Hepatocyte (in vitro differentiated cells): ENCODE results near the gene TM9SF4. TPM values are rescaled to one million over a fixed set of nuclear protein-coding genes. Genes with fewer than 3 reads are reported as not detected.

ENCODE experiments used
- DNase-seq: peaks from one replicate; pipeline ENCODE4 v3.0.0-alpha.2; 2016; ENCODE audit warnings: low spot score
- H2AFZ ChIP-seq: fragments of 200-600 bp; sonication (generic); 2 replicates; pipeline ENCODE4 v1.6.0; 2016; ENCODE audit warnings: antibody characterized with exemption, mild to moderate bottlenecking
- H3K27ac ChIP-seq: fragments of 200-600 bp; sonication (generic); 2 replicates; pipeline ENCODE4 v1.5.1; 2016; ENCODE audit warnings: mild to moderate bottlenecking
- H3K27me3 ChIP-seq: fragments of 200-600 bp; sonication (generic); 2 replicates; pipeline ENCODE4 v1.6.1; 2016
- H3K36me3 ChIP-seq: fragments of 200-600 bp; sonication (generic); replicated peaks from 2 replicates; pipeline ENCODE4 v1.5.1; 2016; ENCODE audit warnings: low read depth; ENCODE audit not compliant: insufficient read depth
- H3K4me1 ChIP-seq: fragments of 200-600 bp; sonication (generic); 2 replicates; pipeline ENCODE4 v1.5.1; 2016; ENCODE audit warnings: mild to moderate bottlenecking, moderate library complexity; ENCODE audit not compliant: insufficient read depth
- H3K4me2 ChIP-seq: fragments of 200-600 bp; sonication (generic); 2 replicates; pipeline ENCODE4 v1.6.0; 2016
- H3K4me3 ChIP-seq: fragments of 200-600 bp; sonication (generic); 2 replicates; pipeline ENCODE4 v1.5.1; 2016; ENCODE audit warnings: mild to moderate bottlenecking
- H3K79me2 ChIP-seq: fragments of 200-600 bp; sonication (generic); 2 replicates; pipeline ENCODE4 v1.6.0; 2017; ENCODE audit warnings: mild to moderate bottlenecking
- H3K9me2 ChIP-seq: fragments of 200-600 bp; sonication (generic); replicated peaks from 2 replicates; pipeline ENCODE4 v1.6.0; 2017; ENCODE audit warnings: mild to moderate bottlenecking; ENCODE audit not compliant: insufficient read depth
- H3K9me3 ChIP-seq: fragments of 200-600 bp; sonication (generic); 2 replicates; pipeline ENCODE4 v1.5.1; 2016; ENCODE audit warnings: low read depth, mild to moderate bottlenecking
- H4K20me1 ChIP-seq: fragments of 200-600 bp; sonication (generic); 2 replicates; pipeline ENCODE4 v1.6.0; 2016; ENCODE audit warnings: mild to moderate bottlenecking; ENCODE audit not compliant: insufficient read depth, poor library complexity, severe bottlenecking
- CTCF ChIP-seq: fragments of 200-600 bp; sonication (generic); IDR thresholded peaks from 2 replicates; pipeline ENCODE4 v1.5.1; 2016; ENCODE audit warnings: antibody characterized with exemption, mild to moderate bottlenecking; ENCODE audit not compliant: poor library complexity
- EZH2 ChIP-seq: fragments of 200-600 bp; sonication (generic); IDR thresholded peaks from 2 replicates; pipeline ENCODE4 v1.6.1; 2016; ENCODE audit warnings: antibody characterized with exemption, mild to moderate bottlenecking, borderline replicate concordance
- EZH2phosphoT487 ChIP-seq: fragments of 200-600 bp; sonication (generic); IDR thresholded peaks from one replicate; pipeline ENCODE4 v1.6.1; 2018; ENCODE audit warnings: antibody characterized with exemption, mild to moderate bottlenecking, low read depth, moderate library complexity; ENCODE audit not compliant: unreplicated experiment, severe bottlenecking
- WGBS: methylation state at CpG from one replicate; pipeline ENCODE4 v1.1.6; 2016; ENCODE audit warnings: low lambda C conversion rate; ENCODE audit errors: missing lambda C conversion rate; 5-methylcytosine and 5-hydroxymethylcytosine counted together
- polyA plus RNA-seq: library from polyadenylated mRNA; unstranded; fragments of >200 nt; fragmentation: Nextera tagmentation; extraction: Ambion mirVana; gene quantifications from 2 replicates; pipeline ENCODE4 v1.2.1, GENCODE V29; 2016
- total RNA-seq: library from RNA; depleted of rRNA; stranded (reverse); fragments of >200 nt; gene quantifications from 2 replicates; pipeline ENCODE4 v1.2.3, GENCODE V29; 2014

TM9SF4 gene
- total and polyA plus RNA-seq, 2 experiments from 2014 or later = 65.3 to 86.4 TPM

- TF ChIP-seq CTCF = no peak
- TF ChIP-seq EZH2phosphoT487 = no peak
- no peak for TF ChIP-seq EZH2
- peaks cover under 1% of the 10 kb centered on the region for H4K20me1 ChIP-seq
- no peak overlapping the region for H2AFZ ChIP-seq
- no peaks in the 10 kb centered on the region for H3K9me2 ChIP-seq
- peaks cover 13% of the 10 kb centered on the region for H3K79me2 ChIP-seq
- no peak overlapping the region for H3K4me2 ChIP-seq
- H3K4me3 ChIP-seq = no peak overlapping the region
- H3K27ac ChIP-seq = no peak overlapping the region
- no peaks in the 10 kb centered on the region for H3K4me1 ChIP-seq
- H3K36me3 ChIP-seq = peaks cover 10% of the 10 kb centered on the region
- DNase-seq = no peak
- H3K27me3 ChIP-seq = no peaks in the 10 kb centered on the region
- WGBS = 89% methylated on average over 4 of the region's 4 CpGs
- H3K9me3 ChIP-seq = no peaks in the 10 kb centered on the region
Observed at GRCh38 chr20:32140603-32141002, 31.1 kb downstream of the TM9SF4 start.

DNA sequence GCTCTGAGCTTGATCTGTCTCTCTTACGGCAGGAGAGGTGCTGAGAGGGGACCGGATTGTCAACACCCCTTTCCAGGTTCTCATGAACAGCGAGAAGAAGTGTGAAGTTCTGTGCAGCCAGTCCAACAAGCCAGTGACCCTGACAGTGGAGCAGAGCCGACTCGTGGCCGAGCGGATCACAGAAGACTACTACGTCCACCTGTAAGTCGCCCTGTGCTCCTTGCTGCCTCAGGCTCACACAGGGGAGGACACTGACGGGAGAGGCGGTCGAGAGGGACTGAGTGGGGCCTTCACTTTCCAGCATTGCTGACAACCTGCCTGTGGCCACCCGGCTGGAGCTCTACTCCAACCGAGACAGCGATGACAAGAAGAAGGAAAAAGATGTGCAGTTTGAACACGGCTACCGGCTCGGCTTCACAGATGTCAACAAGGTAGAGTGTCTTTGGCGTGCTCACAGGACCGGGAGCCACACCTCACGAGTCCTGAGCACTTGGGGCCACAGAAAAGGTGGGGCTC, 32.0 kb downstream of the TM9SF4 start:
- Histone ChIP-seq H3K4me2 (no peak overlapping the region), H4K20me1 (no peaks in the 10 kb centered on the region), H3K27ac (no peak overlapping the region), H3K4me3 (no peak overlapping the region), H3K79me2 (peaks cover 8% of the 10 kb centered on the region), H2AFZ (no peak overlapping the region), H3K9me3 (no peaks in the 10 kb centered on the region), H3K36me3 (peaks cover 10% of the 10 kb centered on the region), H3K27me3 (no peaks in the 10 kb centered on the region), H3K9me2 (no peaks in the 10 kb centered on the region), H3K4me1 (no peaks in the 10 kb centered on the region)
- no peak for DNase-seq
- WGBS = 98% methylated on average over 21 of the region's 21 CpGs
- TF ChIP-seq CTCF (no peak), EZH2 (no peak), EZH2phosphoT487 (no peak)

GRCh38 chr20:32142088-32142487, 32.6 kb downstream of the TM9SF4 start:
- H3K36me3 ChIP-seq = peaks cover 10% of the 10 kb centered on the region
- H3K27me3 ChIP-seq = no peaks in the 10 kb centered on the region
- no peak overlapping the region for H3K27ac ChIP-seq
- H3K4me3 ChIP-seq = no peak overlapping the region
- H3K4me2 ChIP-seq = no peak overlapping the region
- H4K20me1 ChIP-seq = no peaks in the 10 kb centered on the region
- H3K4me1 ChIP-seq = no peaks in the 10 kb centered on the region
- H3K79me2 ChIP-seq = peaks cover 6% of the 10 kb centered on the region
- H3K9me2 ChIP-seq = no peaks in the 10 kb centered on the region
- H2AFZ ChIP-seq = no peak overlapping the region
- no peaks in the 10 kb centered on the region for H3K9me3 ChIP-seq
- no peak for TF ChIP-seq EZH2
- TF ChIP-seq EZH2phosphoT487 = no peak
- no peak for TF ChIP-seq CTCF
- no peak for DNase-seq
- 93% methylated on average over 5 of the region's 5 CpGs for WGBS
